ENCODE results near the gene MEF2C. TPM values are rescaled to one million over a fixed set of nuclear protein-coding genes. Genes with fewer than 3 reads are reported as not detected.

The MEF2C gene
- total RNA-seq, 1 experiment from 2014 or later: 1.7 TPM

DNA sequence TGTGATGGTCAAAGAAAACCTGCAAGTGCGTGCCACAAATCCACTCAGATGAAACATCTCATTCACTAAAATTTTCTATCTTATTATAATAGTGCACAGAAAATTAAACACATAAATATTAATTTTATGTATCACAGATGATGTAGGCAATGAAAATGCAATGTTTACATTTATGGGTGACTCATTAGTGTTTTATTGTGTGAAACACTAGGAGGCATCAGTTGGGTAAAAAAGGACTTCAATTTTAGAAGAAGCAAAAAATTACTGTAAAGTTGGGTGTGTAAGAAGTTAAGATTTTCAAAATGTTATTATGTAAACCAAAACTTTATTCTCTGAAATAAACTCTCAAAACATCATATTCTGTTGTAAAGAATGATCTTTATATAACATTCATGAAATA is 4.0 kb downstream of the MEF2C start:
- no peaks in the 10 kb centered on the region for H3K9me3 Mint-ChIP-seq
- ATAC-seq: no peak
- ChIA-PET CTCF (no interaction called here), POLR2A (no interaction called here)
- H3K27ac Mint-ChIP-seq: no peak overlapping the region
- no peak for DNase-seq (ENCODE audit: low spot score)
- H3K4me3 Mint-ChIP-seq: no peak overlapping the region
- peaks cover 15% of the 10 kb centered on the region for H3K27me3 Mint-ChIP-seq (ENCODE audit: low read depth)
- TF ChIP-seq, protein P1, sequence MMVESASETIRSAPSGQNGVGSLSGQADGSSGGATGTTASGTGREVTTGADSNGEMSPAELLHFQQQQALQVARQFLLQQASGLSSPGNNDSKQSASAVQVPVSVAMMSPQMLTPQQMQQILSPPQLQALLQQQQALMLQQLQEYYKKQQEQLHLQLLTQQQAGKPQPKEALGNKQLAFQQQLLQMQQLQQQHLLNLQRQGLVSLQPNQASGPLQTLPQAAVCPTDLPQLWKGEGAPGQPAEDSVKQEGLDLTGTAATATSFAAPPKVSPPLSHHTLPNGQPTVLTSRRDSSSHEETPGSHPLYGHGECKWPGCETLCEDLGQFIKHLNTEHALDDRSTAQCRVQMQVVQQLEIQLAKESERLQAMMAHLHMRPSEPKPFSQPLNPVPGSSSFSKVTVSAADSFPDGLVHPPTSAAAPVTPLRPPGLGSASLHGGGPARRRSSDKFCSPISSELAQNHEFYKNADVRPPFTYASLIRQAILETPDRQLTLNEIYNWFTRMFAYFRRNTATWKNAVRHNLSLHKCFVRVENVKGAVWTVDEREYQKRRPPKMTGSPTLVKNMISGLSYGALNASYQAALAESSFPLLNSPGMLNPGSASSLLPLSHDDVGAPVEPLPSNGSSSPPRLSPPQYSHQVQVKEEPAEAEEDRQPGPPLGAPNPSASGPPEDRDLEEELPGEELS (CRISPR knock-in tag; IDR thresholded peaks at IDR 0.05): no peak
- TF ChIP-seq, protein P2, sequence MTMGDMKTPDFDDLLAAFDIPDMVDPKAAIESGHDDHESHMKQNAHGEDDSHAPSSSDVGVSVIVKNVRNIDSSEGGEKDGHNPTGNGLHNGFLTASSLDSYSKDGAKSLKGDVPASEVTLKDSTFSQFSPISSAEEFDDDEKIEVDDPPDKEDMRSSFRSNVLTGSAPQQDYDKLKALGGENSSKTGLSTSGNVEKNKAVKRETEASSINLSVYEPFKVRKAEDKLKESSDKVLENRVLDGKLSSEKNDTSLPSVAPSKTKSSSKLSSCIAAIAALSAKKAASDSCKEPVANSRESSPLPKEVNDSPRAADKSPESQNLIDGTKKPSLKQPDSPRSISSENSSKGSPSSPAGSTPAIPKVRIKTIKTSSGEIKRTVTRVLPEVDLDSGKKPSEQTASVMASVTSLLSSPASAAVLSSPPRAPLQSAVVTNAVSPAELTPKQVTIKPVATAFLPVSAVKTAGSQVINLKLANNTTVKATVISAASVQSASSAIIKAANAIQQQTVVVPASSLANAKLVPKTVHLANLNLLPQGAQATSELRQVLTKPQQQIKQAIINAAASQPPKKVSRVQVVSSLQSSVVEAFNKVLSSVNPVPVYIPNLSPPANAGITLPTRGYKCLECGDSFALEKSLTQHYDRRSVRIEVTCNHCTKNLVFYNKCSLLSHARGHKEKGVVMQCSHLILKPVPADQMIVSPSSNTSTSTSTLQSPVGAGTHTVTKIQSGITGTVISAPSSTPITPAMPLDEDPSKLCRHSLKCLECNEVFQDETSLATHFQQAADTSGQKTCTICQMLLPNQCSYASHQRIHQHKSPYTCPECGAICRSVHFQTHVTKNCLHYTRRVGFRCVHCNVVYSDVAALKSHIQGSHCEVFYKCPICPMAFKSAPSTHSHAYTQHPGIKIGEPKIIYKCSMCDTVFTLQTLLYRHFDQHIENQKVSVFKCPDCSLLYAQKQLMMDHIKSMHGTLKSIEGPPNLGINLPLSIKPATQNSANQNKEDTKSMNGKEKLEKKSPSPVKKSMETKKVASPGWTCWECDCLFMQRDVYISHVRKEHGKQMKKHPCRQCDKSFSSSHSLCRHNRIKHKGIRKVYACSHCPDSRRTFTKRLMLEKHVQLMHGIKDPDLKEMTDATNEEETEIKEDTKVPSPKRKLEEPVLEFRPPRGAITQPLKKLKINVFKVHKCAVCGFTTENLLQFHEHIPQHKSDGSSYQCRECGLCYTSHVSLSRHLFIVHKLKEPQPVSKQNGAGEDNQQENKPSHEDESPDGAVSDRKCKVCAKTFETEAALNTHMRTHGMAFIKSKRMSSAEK (CRISPR knock-in tag; IDR thresholded peaks at IDR 0.05; ENCODE audit: borderline replicate concordance): no peak
- TF ChIP-seq ZNF138 (CRISPR knock-in tag; conservative IDR thresholded peaks at IDR 0.05) (no peak), ZNF317 (CRISPR knock-in tag; IDR thresholded peaks at IDR 0.05; ENCODE audit: borderline replicate concordance, low read depth) (no peak), ZBTB21 (CRISPR knock-in tag; IDR thresholded peaks at IDR 0.05; ENCODE audit: borderline replicate concordance) (no peak), GTF2I (CRISPR knock-in tag; conservative IDR thresholded peaks at IDR 0.05) (no peak)
- TF ChIP-seq, protein P3, sequence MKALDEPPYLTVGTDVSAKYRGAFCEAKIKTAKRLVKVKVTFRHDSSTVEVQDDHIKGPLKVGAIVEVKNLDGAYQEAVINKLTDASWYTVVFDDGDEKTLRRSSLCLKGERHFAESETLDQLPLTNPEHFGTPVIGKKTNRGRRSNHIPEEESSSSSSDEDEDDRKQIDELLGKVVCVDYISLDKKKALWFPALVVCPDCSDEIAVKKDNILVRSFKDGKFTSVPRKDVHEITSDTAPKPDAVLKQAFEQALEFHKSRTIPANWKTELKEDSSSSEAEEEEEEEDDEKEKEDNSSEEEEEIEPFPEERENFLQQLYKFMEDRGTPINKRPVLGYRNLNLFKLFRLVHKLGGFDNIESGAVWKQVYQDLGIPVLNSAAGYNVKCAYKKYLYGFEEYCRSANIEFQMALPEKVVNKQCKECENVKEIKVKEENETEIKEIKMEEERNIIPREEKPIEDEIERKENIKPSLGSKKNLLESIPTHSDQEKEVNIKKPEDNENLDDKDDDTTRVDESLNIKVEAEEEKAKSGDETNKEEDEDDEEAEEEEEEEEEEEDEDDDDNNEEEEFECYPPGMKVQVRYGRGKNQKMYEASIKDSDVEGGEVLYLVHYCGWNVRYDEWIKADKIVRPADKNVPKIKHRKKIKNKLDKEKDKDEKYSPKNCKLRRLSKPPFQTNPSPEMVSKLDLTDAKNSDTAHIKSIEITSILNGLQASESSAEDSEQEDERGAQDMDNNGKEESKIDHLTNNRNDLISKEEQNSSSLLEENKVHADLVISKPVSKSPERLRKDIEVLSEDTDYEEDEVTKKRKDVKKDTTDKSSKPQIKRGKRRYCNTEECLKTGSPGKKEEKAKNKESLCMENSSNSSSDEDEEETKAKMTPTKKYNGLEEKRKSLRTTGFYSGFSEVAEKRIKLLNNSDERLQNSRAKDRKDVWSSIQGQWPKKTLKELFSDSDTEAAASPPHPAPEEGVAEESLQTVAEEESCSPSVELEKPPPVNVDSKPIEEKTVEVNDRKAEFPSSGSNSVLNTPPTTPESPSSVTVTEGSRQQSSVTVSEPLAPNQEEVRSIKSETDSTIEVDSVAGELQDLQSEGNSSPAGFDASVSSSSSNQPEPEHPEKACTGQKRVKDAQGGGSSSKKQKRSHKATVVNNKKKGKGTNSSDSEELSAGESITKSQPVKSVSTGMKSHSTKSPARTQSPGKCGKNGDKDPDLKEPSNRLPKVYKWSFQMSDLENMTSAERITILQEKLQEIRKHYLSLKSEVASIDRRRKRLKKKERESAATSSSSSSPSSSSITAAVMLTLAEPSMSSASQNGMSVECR (CRISPR knock-in tag; IDR thresholded peaks at IDR 0.05; ENCODE audit: borderline replicate concordance): no peak
- TF ChIP-seq, protein P4, sequence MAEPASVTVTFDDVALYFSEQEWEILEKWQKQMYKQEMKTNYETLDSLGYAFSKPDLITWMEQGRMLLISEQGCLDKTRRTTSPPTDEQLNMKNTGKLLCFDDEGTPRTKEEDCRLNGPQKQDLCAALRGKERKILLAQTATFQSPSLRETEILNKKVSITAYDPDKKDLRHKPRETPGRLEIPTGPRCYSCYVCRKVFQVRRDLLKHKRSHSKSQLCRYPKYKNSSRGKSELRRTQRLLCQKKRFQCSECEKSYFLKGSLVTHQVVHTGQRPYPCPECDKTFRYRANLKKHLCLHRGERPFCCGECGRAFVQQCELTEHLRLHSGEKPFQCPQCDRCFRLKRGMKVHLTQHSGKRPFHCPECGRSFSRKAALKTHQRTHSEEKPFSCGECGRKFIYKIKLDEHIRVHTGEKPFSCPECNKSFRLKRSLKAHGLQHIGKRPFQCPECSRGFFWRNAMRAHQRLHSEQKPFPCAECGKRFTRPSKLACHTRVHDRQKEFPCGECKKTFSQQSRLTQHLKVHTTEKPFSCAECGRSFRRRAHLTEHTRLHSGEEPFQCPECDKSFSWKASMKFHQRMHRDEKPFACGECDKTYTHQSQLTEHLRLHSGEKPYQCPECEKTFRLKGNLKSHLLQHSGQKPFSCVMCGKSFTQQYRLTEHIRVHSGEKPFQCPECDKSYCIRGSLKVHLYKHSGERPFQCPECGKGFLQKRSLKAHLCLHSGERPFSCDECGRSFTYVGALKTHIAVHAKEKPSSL (CRISPR knock-in tag; conservative IDR thresholded peaks at IDR 0.05): no peak
- no peaks in the 10 kb centered on the region for H3K36me3 Mint-ChIP-seq
- peaks cover 8% of the 10 kb centered on the region for H3K4me1 Mint-ChIP-seq

DNA sequence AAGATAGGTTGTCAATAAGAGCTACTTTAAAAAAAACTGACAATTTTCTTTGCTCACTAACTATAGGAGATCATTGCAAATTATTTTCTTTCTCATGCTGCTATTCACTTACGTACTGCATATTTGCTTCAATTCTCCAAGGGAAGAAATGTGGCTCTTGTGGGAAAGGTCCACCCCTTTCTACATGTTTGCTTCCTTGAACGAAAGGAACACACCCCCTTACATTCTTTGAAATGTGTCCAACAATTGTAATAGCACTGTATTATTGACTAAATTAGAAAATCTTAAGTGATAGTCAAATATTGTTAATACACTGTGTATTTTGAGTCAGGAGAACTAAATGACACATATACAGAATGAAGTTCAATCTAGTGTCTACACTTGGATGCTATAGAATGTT is 5.2 kb downstream of the MEF2C start:
- Mint-ChIP-seq H3K4me3 (no peak overlapping the region), H3K9me3 (no peaks in the 10 kb centered on the region), H3K4me1 (peaks cover 8% of the 10 kb centered on the region), H3K36me3 (no peaks in the 10 kb centered on the region), H3K27me3 (ENCODE audit: low read depth) (peaks cover 8% of the 10 kb centered on the region), H3K27ac (no peak overlapping the region)
- ATAC-seq: no peak
- CTCF ChIA-PET: no interaction called here
- DNase-seq (ENCODE audit: low spot score): no peak
- POLR2A ChIA-PET: no interaction called here
- TF ChIP-seq JUN (CRISPR knock-in tag; IDR thresholded peaks at IDR 0.05): no peak
- TF ChIP-seq JAZF1 (CRISPR knock-in tag; IDR thresholded peaks at IDR 0.05): no peak
- no peak for TF ChIP-seq NFE2L1 (CRISPR knock-in tag; IDR thresholded peaks at IDR 0.05)
- no peak for TF ChIP-seq ETV6 (CRISPR knock-in tag; IDR thresholded peaks at IDR 0.05)
- TF ChIP-seq, protein P1 (CRISPR knock-in tag; IDR thresholded peaks at IDR 0.05): no peak
- TF ChIP-seq, protein P5, sequence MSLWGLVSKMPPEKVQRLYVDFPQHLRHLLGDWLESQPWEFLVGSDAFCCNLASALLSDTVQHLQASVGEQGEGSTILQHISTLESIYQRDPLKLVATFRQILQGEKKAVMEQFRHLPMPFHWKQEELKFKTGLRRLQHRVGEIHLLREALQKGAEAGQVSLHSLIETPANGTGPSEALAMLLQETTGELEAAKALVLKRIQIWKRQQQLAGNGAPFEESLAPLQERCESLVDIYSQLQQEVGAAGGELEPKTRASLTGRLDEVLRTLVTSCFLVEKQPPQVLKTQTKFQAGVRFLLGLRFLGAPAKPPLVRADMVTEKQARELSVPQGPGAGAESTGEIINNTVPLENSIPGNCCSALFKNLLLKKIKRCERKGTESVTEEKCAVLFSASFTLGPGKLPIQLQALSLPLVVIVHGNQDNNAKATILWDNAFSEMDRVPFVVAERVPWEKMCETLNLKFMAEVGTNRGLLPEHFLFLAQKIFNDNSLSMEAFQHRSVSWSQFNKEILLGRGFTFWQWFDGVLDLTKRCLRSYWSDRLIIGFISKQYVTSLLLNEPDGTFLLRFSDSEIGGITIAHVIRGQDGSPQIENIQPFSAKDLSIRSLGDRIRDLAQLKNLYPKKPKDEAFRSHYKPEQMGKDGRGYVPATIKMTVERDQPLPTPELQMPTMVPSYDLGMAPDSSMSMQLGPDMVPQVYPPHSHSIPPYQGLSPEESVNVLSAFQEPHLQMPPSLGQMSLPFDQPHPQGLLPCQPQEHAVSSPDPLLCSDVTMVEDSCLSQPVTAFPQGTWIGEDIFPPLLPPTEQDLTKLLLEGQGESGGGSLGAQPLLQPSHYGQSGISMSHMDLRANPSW (CRISPR knock-in tag; conservative IDR thresholded peaks at IDR 0.05; ENCODE audit: low read depth): no peak
- TF ChIP-seq MYBL2 (CRISPR knock-in tag; IDR thresholded peaks at IDR 0.05): no peak
- no peak for TF ChIP-seq SOX15 (CRISPR knock-in tag; IDR thresholded peaks at IDR 0.05)
- TF ChIP-seq ATF1 (CRISPR knock-in tag; IDR thresholded peaks at IDR 0.05): no peak
- no peak for TF ChIP-seq ZNF317 (CRISPR knock-in tag; IDR thresholded peaks at IDR 0.05; ENCODE audit: borderline replicate concordance, low read depth)
- TF ChIP-seq ZNF423 (CRISPR knock-in tag; IDR thresholded peaks at IDR 0.05): no peak
